GM13976 (cell line): Measurements from ENCODE around the gene B2M.

Experiments used
- DNase-seq: peaks from one replicate; pipeline ENCODE4 v3.0.0; 2012; ENCODE audit warnings: low spot score
- in situ Hi-C: fragments of 300-500 bp; cut with MboI; formaldehyde crosslinking; loops from one replicate; pipeline ENCODE4 v1.12.0; 2022; ENCODE audit warnings: low sequenced_read_pairs, mixed read lengths, inconsistent platforms; ENCODE audit not compliant: unreplicated experiment
- TF ChIP-seq, protein P1 (sequence below): IDR thresholded peaks from 2 replicates; pipeline ENCODE4 v1.5.1; 2012; ENCODE audit warnings: borderline replicate concordance, mild to moderate bottlenecking; ENCODE audit not compliant: insufficient read depth; ENCODE audit errors: extremely low read depth, missing control alignments, control extremely low read depth

The B2M gene

DNA sequence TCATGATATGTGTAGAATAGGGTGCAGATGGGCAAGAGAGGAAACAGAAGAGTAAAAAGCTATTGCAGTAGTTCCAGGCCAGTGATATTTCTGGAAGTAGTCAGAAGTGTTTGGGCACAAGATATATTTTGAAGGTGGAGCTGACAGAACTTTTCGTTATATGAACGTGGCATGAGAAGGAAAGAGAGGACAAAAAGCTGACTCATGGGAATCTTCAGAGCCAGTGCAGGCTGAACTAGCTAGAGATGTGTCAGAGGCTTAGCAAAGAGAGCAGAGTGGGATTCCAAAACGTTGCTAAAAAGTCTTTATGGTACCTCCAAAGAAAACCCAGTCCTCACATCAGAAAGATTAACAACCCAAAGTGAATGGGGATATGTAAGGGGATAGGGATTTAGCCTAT is 53.7 kb downstream of the B2M start:
- TF ChIP-seq, protein P1, sequence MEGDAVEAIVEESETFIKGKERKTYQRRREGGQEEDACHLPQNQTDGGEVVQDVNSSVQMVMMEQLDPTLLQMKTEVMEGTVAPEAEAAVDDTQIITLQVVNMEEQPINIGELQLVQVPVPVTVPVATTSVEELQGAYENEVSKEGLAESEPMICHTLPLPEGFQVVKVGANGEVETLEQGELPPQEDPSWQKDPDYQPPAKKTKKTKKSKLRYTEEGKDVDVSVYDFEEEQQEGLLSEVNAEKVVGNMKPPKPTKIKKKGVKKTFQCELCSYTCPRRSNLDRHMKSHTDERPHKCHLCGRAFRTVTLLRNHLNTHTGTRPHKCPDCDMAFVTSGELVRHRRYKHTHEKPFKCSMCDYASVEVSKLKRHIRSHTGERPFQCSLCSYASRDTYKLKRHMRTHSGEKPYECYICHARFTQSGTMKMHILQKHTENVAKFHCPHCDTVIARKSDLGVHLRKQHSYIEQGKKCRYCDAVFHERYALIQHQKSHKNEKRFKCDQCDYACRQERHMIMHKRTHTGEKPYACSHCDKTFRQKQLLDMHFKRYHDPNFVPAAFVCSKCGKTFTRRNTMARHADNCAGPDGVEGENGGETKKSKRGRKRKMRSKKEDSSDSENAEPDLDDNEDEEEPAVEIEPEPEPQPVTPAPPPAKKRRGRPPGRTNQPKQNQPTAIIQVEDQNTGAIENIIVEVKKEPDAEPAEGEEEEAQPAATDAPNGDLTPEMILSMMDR, result no peak
- no peak for DNase-seq
- in situ Hi-C loops, result no loop called here
